Type B pancreatic cell (in vitro differentiated cells): Measurements from ENCODE around the gene UGGT1. TPM values are rescaled to one million over a fixed set of nuclear protein-coding genes. Genes with fewer than 3 reads are reported as not detected.

ENCODE experiments used
- DNase-seq: peaks from one replicate; pipeline ENCODE4 v3.0.0; 2021; ENCODE audit warnings: mixed read lengths; ENCODE audit not compliant: unreplicated experiment; ENCODE audit errors: extremely low spot score
- H3K27ac Mint-ChIP-seq: 2 replicates; pipeline ENCODE4 v1.8.0; 2021; ENCODE audit warnings: mild to moderate bottlenecking, mixed read lengths
- H3K27me3 Mint-ChIP-seq: 2 replicates; pipeline ENCODE4 v1.8.0; 2021; ENCODE audit warnings: mixed read lengths
- H3K36me3 Mint-ChIP-seq: 2 replicates; pipeline ENCODE4 v1.8.0; 2021; ENCODE audit warnings: mixed read lengths
- H3K4me1 Mint-ChIP-seq: one replicate; pipeline ENCODE4 v1.8.0; 2021; ENCODE audit warnings: mixed read lengths; ENCODE audit not compliant: unreplicated experiment
- H3K4me3 Mint-ChIP-seq: 2 replicates; pipeline ENCODE4 v1.8.0; 2021; ENCODE audit warnings: mild to moderate bottlenecking, mixed read lengths
- H3K9me3 Mint-ChIP-seq: 2 replicates; pipeline ENCODE4 v1.8.0; 2021; ENCODE audit warnings: mixed read lengths
- CTCF ChIP-seq: fragments of 200-600 bp; sonication (generic); conservative IDR thresholded peaks from 2 replicates; pipeline ENCODE4 v1.5.0; 2021; ENCODE audit warnings: antibody characterized with exemption, mild to moderate bottlenecking
- total RNA-seq: library from RNA; stranded (reverse); gene quantifications from 2 replicates; pipeline ENCODE4 v1.2.1, GENCODE V29; 2021; ENCODE audit warnings: low replicate concordance

The UGGT1 gene
- total RNA-seq, 1 donor from 2014 or later: 51.1 TPM

- H3K4me3 Mint-ChIP-seq: no peak overlapping the region
- H3K9me3 Mint-ChIP-seq: no peaks in the 10 kb centered on the region
- no peaks in the 10 kb centered on the region for H3K27me3 Mint-ChIP-seq
- DNase-seq: no peak
- TF ChIP-seq CTCF: no peak
- peak overlapping the region; percentile 18 for H3K27ac Mint-ChIP-seq
- H3K36me3 Mint-ChIP-seq: peaks cover 4% of the 10 kb centered on the region
- H3K4me1 Mint-ChIP-seq: peaks cover 7% of the 10 kb centered on the region
These were observed 105.5 kb downstream of the UGGT1 start for GRCh38 chr2:128196471-128196931.

- no peak for TF ChIP-seq CTCF
- Mint-ChIP-seq H3K4me3 (no peak overlapping the region), H3K36me3 (peaks cover under 1% of the 10 kb centered on the region), H3K27ac (no peak overlapping the region), H3K27me3 (no peaks in the 10 kb centered on the region), H3K9me3 (no peaks in the 10 kb centered on the region), H3K4me1 (peaks cover 7% of the 10 kb centered on the region)
- DNase-seq: no peak
These were observed 106.1 kb downstream of the UGGT1 start for GRCh38 chr2:128197059-128197458.

GRCh38 chr2:128198656-128199055 lies 107.7 kb downstream of the UGGT1 start:
- no peak for DNase-seq
- no peak for TF ChIP-seq CTCF
- H3K36me3 Mint-ChIP-seq: no peaks in the 10 kb centered on the region
- peaks cover 7% of the 10 kb centered on the region for H3K4me1 Mint-ChIP-seq
- H3K9me3 Mint-ChIP-seq: no peaks in the 10 kb centered on the region
- H3K27ac Mint-ChIP-seq: no peak overlapping the region
- H3K4me3 Mint-ChIP-seq: no peak overlapping the region
- H3K27me3 Mint-ChIP-seq: no peaks in the 10 kb centered on the region

GRCh38 chr2:128199141-128199540 lies 108.1 kb downstream of the UGGT1 start:
- no peak for DNase-seq
- no peaks in the 10 kb centered on the region for H3K36me3 Mint-ChIP-seq
- TF ChIP-seq CTCF: no peak
- H3K9me3 Mint-ChIP-seq: no peaks in the 10 kb centered on the region
- H3K4me3 Mint-ChIP-seq: no peak overlapping the region
- H3K27me3 Mint-ChIP-seq: no peaks in the 10 kb centered on the region
- H3K4me1 Mint-ChIP-seq: peaks cover 7% of the 10 kb centered on the region
- no peak overlapping the region for H3K27ac Mint-ChIP-seq

GRCh38 chr2:128202791-128203190 lies 111.8 kb downstream of the UGGT1 start:
- Mint-ChIP-seq H3K4me1 (no peaks in the 10 kb centered on the region), H3K27ac (no peak overlapping the region), H3K27me3 (no peaks in the 10 kb centered on the region), H3K4me3 (no peak overlapping the region), H3K36me3 (no peaks in the 10 kb centered on the region), H3K9me3 (peaks cover 7% of the 10 kb centered on the region)
- no peak for TF ChIP-seq CTCF
- DNase-seq: no peak

- Mint-ChIP-seq H3K4me3 (no peak overlapping the region), H3K36me3 (no peaks in the 10 kb centered on the region), H3K27ac (no peak overlapping the region), H3K4me1 (no peaks in the 10 kb centered on the region), H3K27me3 (no peaks in the 10 kb centered on the region), H3K9me3 (peaks cover 7% of the 10 kb centered on the region)
- no peak for DNase-seq
- no peak for TF ChIP-seq CTCF
These were observed 115.2 kb downstream of the UGGT1 start for GRCh38 chr2:128206245-128206644.
